ENCODE data around the gene ADGRB3.

ADGRB3 gene

DNA sequence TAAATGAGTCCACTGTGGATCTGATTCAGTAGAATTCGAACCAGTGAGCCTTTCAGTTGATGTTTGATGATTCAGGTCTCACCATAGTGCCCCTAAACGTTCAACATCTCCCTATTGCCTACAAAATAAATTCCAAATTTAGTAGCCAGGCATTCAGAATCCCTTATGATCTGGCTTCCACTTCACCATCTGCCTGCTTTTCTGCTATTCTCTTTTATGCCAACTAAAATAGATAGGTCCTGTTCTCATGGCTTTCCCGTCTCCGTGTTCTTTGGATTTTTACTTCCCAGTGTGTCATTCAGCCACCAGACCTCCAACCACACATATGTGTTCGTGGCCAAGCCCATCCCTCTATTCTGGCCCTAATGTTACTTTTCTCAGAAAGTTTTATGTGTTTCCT lies 751.3 kb downstream of the ADGRB3 start:
- no peak overlapping the region for H3K27ac ChIP-seq
- H3K4me3 ChIP-seq = no peak overlapping the region
- TF ChIP-seq, protein P1, sequence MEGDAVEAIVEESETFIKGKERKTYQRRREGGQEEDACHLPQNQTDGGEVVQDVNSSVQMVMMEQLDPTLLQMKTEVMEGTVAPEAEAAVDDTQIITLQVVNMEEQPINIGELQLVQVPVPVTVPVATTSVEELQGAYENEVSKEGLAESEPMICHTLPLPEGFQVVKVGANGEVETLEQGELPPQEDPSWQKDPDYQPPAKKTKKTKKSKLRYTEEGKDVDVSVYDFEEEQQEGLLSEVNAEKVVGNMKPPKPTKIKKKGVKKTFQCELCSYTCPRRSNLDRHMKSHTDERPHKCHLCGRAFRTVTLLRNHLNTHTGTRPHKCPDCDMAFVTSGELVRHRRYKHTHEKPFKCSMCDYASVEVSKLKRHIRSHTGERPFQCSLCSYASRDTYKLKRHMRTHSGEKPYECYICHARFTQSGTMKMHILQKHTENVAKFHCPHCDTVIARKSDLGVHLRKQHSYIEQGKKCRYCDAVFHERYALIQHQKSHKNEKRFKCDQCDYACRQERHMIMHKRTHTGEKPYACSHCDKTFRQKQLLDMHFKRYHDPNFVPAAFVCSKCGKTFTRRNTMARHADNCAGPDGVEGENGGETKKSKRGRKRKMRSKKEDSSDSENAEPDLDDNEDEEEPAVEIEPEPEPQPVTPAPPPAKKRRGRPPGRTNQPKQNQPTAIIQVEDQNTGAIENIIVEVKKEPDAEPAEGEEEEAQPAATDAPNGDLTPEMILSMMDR (IDR thresholded peaks at IDR 0.05) = no peak
- no peak for DNase-seq (ENCODE audit: low spot score)

DNA sequence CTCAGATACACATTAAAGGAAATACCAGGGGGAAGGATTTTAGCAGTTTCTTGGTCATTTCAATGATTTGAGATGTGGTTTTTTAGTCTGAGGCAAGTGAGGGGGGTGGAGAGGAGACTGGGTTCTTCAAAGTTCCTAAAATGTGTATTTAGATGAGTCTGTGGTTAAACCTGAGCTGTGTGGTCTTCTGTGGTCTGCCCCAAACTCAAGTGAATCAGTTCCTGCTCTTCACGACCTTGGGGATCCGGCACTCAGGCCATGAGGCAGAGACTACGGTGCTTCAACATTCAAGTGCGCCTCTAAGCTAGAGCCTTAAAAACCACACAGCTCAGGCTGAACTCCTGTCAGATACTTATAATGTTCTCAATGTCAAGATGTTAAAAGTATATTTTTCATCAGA lies 755.0 kb downstream of the ADGRB3 start:
- TF ChIP-seq, protein P1 (IDR thresholded peaks at IDR 0.05) = no peak
- Histone ChIP-seq H3K27ac (no peak overlapping the region), H3K4me3 (no peak overlapping the region)
- no peak for DNase-seq (ENCODE audit: low spot score)

DNA sequence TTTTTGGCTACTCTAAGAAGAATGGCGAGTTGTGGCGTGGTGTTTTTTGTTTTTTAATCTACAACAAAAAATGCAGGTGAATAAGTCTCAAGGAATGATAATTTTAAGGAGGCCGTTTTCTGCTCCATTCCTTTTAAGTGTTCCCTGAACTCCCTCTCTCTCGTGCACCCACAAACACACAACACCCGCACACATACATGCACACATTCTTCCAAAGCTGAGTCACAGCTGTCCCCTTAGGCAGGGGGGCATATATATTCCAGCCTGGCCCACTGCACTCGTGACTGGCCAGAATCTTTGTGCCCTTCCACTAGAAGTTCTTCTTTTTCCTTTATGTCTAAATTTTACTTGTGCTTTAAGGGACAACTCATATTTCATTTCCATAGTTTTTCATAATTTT lies 756.0 kb downstream of the ADGRB3 start:
- DNase-seq (ENCODE audit: low spot score) = no peak
- no peak overlapping the region for H3K27ac ChIP-seq
- H3K4me3 ChIP-seq = no peak overlapping the region
- TF ChIP-seq, protein P1 (IDR thresholded peaks at IDR 0.05) = no peak

DNA sequence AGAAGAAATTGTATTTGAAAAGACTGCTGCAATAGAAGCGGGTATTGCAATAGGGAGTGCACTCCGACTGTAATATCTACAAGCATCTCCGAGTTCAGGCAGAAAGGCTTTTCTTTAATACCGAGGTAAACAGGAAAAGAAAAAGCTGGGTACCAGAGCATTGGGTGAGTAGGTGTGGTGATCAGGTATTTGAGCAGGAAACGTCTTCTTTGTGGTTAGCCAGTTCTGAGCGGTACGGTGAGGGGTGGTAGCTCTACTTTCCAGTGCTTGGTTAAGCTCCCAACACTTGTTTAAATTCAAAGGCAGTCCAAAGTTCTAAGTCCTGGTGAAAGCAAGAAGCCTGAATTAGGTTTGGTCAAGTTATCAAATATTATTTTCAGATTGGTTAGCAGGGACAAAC lies 757.7 kb downstream of the ADGRB3 start:
- H3K27ac ChIP-seq = no peak overlapping the region
- DNase-seq (ENCODE audit: low spot score) = no peak
- TF ChIP-seq, protein P1 (IDR thresholded peaks at IDR 0.05) = no peak
- no peak overlapping the region for H3K4me3 ChIP-seq

DNA sequence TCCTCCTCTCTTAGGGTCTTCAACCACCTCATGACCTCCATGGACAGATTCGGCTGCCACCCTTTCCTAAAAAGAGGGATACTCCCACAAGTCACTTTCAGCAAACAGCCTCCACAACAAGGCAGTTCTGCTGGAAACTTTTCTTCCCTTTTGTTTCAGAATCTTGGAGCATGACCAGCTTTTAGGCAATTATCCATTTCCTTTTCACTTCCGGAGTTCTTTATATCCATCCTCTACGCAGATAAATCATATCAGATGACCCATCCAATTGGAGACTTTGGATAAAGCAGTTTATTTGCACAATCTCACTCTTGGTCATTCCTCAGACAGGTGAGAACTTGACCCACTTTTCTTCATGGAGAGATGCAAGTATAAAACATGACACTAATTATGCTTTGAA lies 763.2 kb downstream of the ADGRB3 start:
- TF ChIP-seq, protein P1 (IDR thresholded peaks at IDR 0.05) = no peak
- no peak overlapping the region for H3K4me3 ChIP-seq

DNA sequence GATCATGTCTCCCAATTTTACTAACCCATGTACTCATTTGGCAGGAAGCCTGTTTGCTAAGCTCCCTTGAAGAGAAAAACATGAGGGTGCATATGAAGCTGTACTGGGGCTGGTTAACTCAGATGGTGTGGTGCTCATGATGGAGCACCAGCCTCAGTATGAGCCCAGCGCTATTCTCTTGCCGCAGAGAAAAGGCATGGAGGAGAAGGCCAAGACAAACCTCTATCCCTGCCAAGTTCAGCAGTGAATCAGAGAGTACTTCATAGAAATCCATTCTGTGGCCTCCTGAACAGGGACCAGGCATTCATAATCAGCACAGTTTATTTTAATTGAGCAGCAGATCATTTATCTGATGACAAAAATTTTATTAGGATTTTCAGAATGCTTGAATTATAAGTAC lies 763.6 kb downstream of the ADGRB3 start:
- Histone ChIP-seq H3K27ac (no peak overlapping the region), H3K4me3 (no peak overlapping the region)
- DNase-seq (ENCODE audit: low spot score) = no peak
- TF ChIP-seq, protein P1 (IDR thresholded peaks at IDR 0.05) = no peak

More for the DNA sequence above, 763.2 kb downstream of the ADGRB3 start:
- H3K27ac ChIP-seq = no peak overlapping the region
- DNase-seq (ENCODE audit: low spot score) = no peak

DNA sequence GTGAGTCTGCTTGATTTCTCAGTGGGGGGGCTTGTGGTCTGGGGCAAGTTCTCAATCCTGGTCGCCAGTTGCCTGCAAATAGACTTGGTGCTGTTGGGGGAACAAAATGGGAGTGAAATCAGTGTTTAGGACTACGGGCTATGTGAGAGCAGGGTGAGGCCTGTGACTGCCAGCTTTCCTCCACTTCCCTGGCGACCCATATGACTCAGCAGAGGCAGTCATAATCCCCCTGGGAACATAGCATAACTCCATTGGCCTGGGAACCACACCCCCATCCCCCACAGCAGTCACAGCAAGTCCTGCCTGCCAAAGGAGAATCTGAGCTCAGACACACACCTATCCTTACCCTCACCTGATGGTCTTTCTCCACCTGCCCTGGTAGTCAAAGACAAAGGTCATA lies 773.8 kb downstream of the ADGRB3 start:
- H3K4me3 ChIP-seq = no peak overlapping the region
- H3K27ac ChIP-seq = no peak overlapping the region
- DNase-seq (ENCODE audit: low spot score) = no peak
- TF ChIP-seq, protein P1 (IDR thresholded peaks at IDR 0.05) = no peak

Measured in coronary artery (tissue), 2 donors.